Measurements from ENCODE around the gene LCMT2.

GRCh38 chr15:43316016-43316970, 14.1 kb downstream of the LCMT2 start:
- TF ChIP-seq, protein P1, sequence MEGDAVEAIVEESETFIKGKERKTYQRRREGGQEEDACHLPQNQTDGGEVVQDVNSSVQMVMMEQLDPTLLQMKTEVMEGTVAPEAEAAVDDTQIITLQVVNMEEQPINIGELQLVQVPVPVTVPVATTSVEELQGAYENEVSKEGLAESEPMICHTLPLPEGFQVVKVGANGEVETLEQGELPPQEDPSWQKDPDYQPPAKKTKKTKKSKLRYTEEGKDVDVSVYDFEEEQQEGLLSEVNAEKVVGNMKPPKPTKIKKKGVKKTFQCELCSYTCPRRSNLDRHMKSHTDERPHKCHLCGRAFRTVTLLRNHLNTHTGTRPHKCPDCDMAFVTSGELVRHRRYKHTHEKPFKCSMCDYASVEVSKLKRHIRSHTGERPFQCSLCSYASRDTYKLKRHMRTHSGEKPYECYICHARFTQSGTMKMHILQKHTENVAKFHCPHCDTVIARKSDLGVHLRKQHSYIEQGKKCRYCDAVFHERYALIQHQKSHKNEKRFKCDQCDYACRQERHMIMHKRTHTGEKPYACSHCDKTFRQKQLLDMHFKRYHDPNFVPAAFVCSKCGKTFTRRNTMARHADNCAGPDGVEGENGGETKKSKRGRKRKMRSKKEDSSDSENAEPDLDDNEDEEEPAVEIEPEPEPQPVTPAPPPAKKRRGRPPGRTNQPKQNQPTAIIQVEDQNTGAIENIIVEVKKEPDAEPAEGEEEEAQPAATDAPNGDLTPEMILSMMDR (IDR thresholded peaks at IDR 0.05) = no peak
- no peak for TF ChIP-seq POLR2A (IDR thresholded peaks at IDR 0.05)
